HG02943 (cell line): Measurements from ENCODE around the gene ZNF141.
"Not testable (repeated sequence)": the region's sequence is repeated elsewhere in the genome, so short reads cannot be mapped to it uniquely, and the experiment has no call there.

Experiments
- ATAC-seq: cut with Tn5 transposase; IDR thresholded peaks from one replicate; pipeline ENCODE4 v1.9.1; 2021; ENCODE audit warnings: mild to moderate bottlenecking, low read depth, moderate library complexity; ENCODE audit not compliant: unreplicated experiment

ZNF141 gene

GRCh38 chr4:337143-337931 is at the start of gene ZNF141:
Gene ZNF141 (plus strand): TSS chr4:337814. CDS start chr4:337984, 170 bp downstream.
- peak; percentile 91 for ATAC-seq

GRCh38 chr4:288891-289290 is 48.7 kb upstream of the ZNF141 start:
- no peak for ATAC-seq

GRCh38 chr4:294732-295131 is 42.9 kb upstream of the ZNF141 start:
- no peak for ATAC-seq

- ATAC-seq: no peak
Observed at GRCh38 chr4:302381-302780, 35.2 kb upstream of the ZNF141 start.

- not testable (repeated sequence) for ATAC-seq
Observed at GRCh38 chr4:304516-304915, 33.1 kb upstream of the ZNF141 start.

- no peak for ATAC-seq
Observed at GRCh38 chr4:304969-305680, 32.5 kb upstream of the ZNF141 start, which contains the start of gene ZNF732. Gene ZNF732 (minus strand): TSS chr4:305474. CDS start chr4:305310, 164 bp downstream.

- no peak for ATAC-seq
Observed at GRCh38 chr4:306551-306961, 31.1 kb upstream of the ZNF141 start.

GRCh38 chr4:309807-310206 is 27.8 kb upstream of the ZNF141 start:
- ATAC-seq: no peak

GRCh38 chr4:314296-314903 is 23.2 kb upstream of the ZNF141 start:
- ATAC-seq: no peak

- no peak for ATAC-seq
Observed at GRCh38 chr4:328729-329128, 8.9 kb upstream of the ZNF141 start.

- no peak for ATAC-seq
Observed at GRCh38 chr4:335515-335914, 2.1 kb upstream of the ZNF141 start.

- no peak for ATAC-seq
Observed at GRCh38 chr4:336099-336892, 1.3 kb upstream of the ZNF141 start.

- peak; percentile 2 for ATAC-seq
Observed at GRCh38 chr4:336893-337142, 796 bp upstream of the ZNF141 start.

GRCh38 chr4:337932-338758 is 531 bp downstream of the ZNF141 start:
- ATAC-seq: peak; percentile 41

- no peak for ATAC-seq
Observed at GRCh38 chr4:338759-339097, 1.1 kb downstream of the ZNF141 start.

- no peak for ATAC-seq
Observed at GRCh38 chr4:340011-340410, 2.4 kb downstream of the ZNF141 start.

GRCh38 chr4:373062-373839 is 35.6 kb downstream of the ZNF141 start:
- no peak for ATAC-seq

GRCh38 chr4:374298-375160 is 36.9 kb downstream of the ZNF141 start:
- no peak for ATAC-seq
